Chondrocyte (in vitro differentiated cells): ENCODE data around the gene CNTF. TPM values are rescaled to one million over a fixed set of nuclear protein-coding genes. Genes with fewer than 3 reads are reported as not detected.
A peak's percentile ranks its signal among the peaks of the same experiment; 100 is the strongest.
"Not testable (repeated sequence)": the region's sequence is repeated elsewhere in the genome, so short reads cannot be mapped to it uniquely, and the experiment has no call there.

Experiments
- DNase-seq: peaks from one replicate; pipeline ENCODE4 v3.0.0; 2021; ENCODE audit warnings: mixed read lengths, low spot score
- H3K27ac Mint-ChIP-seq: one replicate; pipeline ENCODE4 v1.8.0; 2021; ENCODE audit warnings: mild to moderate bottlenecking, moderate library complexity, mixed read lengths; ENCODE audit not compliant: unreplicated experiment
- H3K27me3 Mint-ChIP-seq: 2 replicates; pipeline ENCODE4 v1.8.0; 2021; ENCODE audit warnings: low read depth, mixed read lengths
- H3K36me3 Mint-ChIP-seq: 2 replicates; pipeline ENCODE4 v1.8.0; 2021; ENCODE audit warnings: low read depth, mixed read lengths
- H3K4me1 Mint-ChIP-seq: 2 replicates; pipeline ENCODE4 v1.8.0; 2021; ENCODE audit warnings: low read depth, mild to moderate bottlenecking, mixed read lengths
- H3K4me3 Mint-ChIP-seq: one replicate; pipeline ENCODE4 v1.8.0; 2021; ENCODE audit warnings: mild to moderate bottlenecking, moderate library complexity, mixed read lengths; ENCODE audit not compliant: unreplicated experiment
- H3K9me3 Mint-ChIP-seq: 2 replicates; pipeline ENCODE4 v1.8.0; 2021; ENCODE audit warnings: low read depth, mixed read lengths
- long read RNA-seq: library from polyadenylated mRNA; stranded (forward); transcript quantifications from one replicate; pipeline ENCODE4 v2.0.0, GENCODE V29; 2021
- total RNA-seq: library from RNA; stranded (reverse); gene quantifications from 3 replicates; pipeline ENCODE4 v1.2.1, GENCODE V29; 2021
- TF ChIP-seq, protein P1 (sequence below): fragments of 200-600 bp; sonication (generic); IDR thresholded peaks from 2 replicates; pipeline ENCODE4 v1.5.0; 2021; ENCODE audit warnings: antibody characterized with exemption, mild to moderate bottlenecking, moderate library complexity

CNTF gene, protein sequence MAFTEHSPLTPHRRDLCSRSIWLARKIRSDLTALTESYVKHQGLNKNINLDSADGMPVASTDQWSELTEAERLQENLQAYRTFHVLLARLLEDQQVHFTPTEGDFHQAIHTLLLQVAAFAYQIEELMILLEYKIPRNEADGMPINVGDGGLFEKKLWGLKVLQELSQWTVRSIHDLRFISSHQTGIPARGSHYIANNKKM
- total RNA-seq = 0.92 to 1.3 TPM (median 1.1 TPM) in 3 replicates
- long read RNA-seq = 0 reads

DNA sequence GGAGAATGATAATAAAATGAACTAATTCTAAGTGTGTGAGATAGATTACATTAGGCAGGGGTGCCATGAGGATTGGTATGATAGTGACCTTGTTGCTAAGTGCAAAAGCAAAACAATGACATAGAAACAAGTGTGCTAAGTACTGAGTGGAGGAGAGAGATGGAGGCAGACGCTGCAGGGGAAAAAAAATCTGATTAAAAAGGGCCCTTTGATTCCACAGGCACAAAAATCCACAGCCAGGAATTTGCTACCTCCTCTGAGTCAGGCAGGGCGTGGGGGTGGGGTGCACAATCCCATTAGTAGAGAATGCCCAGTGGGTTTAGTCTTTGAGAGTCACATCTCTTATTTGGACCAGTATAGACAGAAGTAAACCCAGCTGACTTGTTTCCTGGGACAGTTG, at the start of gene CNTF:
Gene CNTF, plus strand, starts transcription at position 322 of the 400 bp plus-strand sequence. CDS start 88 bp downstream, outside the sequence.
- peaks cover 30% of the 10 kb centered on the region for H3K4me1 Mint-ChIP-seq
- no peak for DNase-seq
- no peaks in the 10 kb centered on the region for H3K9me3 Mint-ChIP-seq
- H3K36me3 Mint-ChIP-seq = peaks cover 44% of the 10 kb centered on the region
- TF ChIP-seq, protein P1, sequence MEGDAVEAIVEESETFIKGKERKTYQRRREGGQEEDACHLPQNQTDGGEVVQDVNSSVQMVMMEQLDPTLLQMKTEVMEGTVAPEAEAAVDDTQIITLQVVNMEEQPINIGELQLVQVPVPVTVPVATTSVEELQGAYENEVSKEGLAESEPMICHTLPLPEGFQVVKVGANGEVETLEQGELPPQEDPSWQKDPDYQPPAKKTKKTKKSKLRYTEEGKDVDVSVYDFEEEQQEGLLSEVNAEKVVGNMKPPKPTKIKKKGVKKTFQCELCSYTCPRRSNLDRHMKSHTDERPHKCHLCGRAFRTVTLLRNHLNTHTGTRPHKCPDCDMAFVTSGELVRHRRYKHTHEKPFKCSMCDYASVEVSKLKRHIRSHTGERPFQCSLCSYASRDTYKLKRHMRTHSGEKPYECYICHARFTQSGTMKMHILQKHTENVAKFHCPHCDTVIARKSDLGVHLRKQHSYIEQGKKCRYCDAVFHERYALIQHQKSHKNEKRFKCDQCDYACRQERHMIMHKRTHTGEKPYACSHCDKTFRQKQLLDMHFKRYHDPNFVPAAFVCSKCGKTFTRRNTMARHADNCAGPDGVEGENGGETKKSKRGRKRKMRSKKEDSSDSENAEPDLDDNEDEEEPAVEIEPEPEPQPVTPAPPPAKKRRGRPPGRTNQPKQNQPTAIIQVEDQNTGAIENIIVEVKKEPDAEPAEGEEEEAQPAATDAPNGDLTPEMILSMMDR = no peak
- H3K27ac Mint-ChIP-seq = no peak within 1 kb of the TSS
- no peaks in the 10 kb centered on the region for H3K27me3 Mint-ChIP-seq
- H3K4me3 Mint-ChIP-seq = no peak within 1 kb of the TSS

DNA sequence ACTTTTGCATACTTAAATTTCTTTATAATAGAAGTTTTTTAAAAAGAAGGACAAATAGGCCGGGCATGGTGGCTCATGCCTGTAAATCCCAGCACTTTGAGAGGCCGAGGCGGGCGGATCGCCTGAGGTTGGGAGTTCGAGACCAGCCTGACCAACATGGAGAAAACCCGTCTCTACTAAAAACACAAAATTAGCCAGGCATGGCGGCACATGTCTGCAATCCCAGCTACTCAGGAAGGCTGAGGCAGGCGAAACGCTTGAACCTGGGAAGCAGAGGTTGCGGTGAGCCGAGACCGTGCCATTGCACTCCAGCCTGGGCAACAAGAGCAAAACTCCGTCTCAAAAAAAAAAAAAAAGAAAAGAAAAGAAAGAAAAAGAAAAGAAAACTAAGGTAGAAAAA, 49.6 kb upstream of the CNTF start:
- not testable (repeated sequence) for H3K9me3 Mint-ChIP-seq, H3K27me3 Mint-ChIP-seq
- peaks cover 38% of the 10 kb centered on the region for H3K4me1 Mint-ChIP-seq

DNA sequence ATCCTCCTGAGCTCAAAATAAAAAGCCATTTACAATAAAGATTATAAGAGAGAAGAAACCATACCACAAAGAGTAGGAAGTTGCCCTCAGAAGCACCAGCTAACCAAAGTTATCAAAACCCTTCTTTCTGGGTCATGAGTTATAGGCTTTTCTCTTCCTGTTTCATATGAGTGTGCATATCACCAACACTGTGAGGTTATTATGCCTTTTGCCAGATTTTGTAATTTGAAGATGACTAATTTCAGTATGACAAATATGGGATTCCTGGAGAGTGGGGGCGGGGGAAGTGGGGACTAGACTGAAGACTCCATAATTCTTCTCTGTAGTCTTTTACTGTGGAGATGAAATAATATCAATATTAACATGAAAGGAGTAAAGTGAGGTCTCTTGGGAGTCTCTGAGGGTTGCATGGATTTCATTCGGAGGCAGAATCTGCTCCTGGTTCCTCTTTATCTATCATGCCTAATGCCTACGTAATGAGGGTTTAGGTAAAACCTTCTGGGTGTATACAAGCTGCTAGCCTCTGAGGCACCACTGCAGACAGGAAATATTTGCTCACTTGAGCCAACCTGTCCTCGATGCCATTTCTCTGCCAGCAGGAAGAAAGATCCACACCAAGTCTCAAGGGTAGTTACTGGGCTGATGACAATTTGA, 48.9 kb upstream of the CNTF start:
- Mint-ChIP-seq H3K27ac (peak overlapping the region; percentile 84), H3K9me3 (no peaks in the 10 kb centered on the region), H3K27me3 (no peaks in the 10 kb centered on the region), H3K4me1 (peaks cover 38% of the 10 kb centered on the region), H3K36me3 (peaks cover 10% of the 10 kb centered on the region), H3K4me3 (no peak overlapping the region)
- no peak for DNase-seq
- TF ChIP-seq, protein P1 = no peak

More for the DNA sequence above, 49.6 kb upstream of the CNTF start:
- not testable (repeated sequence) for DNase-seq, H3K4me3 Mint-ChIP-seq
- Mint-ChIP-seq H3K36me3 (peaks cover 13% of the 10 kb centered on the region), H3K27ac (peak overlapping the region; percentile 84)

DNA sequence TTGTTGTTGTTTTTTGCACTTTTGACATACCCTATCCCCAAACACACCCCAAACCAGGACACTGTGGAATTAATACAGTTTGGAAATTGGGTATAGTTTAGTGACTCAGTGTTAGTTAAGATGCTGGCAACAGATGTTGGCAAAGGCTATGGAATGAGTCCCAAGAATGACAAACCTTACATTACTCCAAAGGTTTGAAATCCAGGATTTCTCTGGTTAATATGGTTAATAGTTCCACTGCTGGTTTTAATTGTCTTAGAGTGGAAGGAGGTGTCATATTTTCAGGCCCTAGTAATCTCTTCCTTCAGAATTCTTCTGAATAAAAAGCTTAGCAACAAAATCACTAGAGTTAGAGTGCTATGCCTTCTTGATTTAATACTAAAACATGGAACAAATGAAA, 47.6 kb upstream of the CNTF start:
- H3K27me3 Mint-ChIP-seq = no peaks in the 10 kb centered on the region
- TF ChIP-seq, protein P1 = no peak
- peaks cover 2% of the 10 kb centered on the region for H3K36me3 Mint-ChIP-seq
- H3K4me1 Mint-ChIP-seq = peaks cover 39% of the 10 kb centered on the region
- no peak overlapping the region for H3K27ac Mint-ChIP-seq
- H3K4me3 Mint-ChIP-seq = no peak overlapping the region
- H3K9me3 Mint-ChIP-seq = no peaks in the 10 kb centered on the region
- no peak for DNase-seq

DNA sequence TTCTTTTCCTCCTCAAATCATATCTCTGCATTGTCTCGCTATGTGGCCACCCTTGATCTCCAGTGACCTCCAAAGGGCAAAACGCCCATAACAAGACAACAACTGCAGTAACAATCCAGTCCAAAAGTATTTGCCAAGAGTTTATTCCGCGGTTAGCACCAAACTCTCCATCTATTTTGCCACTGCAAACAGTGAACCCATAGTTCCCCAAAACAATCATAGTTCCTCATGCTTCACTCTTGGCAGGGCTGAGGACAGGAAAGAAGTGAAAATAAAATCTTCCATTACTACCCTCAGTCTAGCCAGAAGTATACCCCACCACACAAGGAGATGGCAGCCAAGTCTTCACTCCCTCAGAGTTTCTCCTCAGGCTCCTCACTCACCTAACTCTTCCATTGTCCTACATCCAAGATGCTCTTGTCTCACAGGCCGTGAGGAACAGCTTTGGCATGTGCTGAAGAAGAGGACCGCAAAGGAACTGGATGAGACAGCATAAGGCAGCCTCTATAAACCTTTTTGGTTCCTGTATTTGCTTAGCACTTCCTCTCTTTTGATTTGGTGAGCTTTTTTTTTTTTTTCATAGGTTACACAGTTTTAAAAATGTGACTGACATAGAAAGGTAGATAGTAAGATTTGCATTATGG, 47.0 kb upstream of the CNTF start, which contains the start of gene LPXN:
Gene LPXN, minus strand, starts transcription at position 480 of the 644 bp plus-strand sequence. Its CDS starts 84 bp downstream, at position 396.
- Mint-ChIP-seq H3K4me3 (no peak within 1 kb of the TSS), H3K27ac (peak within 1 kb of the TSS; percentile 100), H3K27me3 (no peaks in the 10 kb centered on the region), H3K36me3 (no peaks in the 10 kb centered on the region), H3K9me3 (no peaks in the 10 kb centered on the region), H3K4me1 (peaks cover 45% of the 10 kb centered on the region)
- no peak for DNase-seq
- TF ChIP-seq, protein P1 = no peak
